ENCODE measurements around the gene BHLHE23.

BHLHE23 gene

GRCh38 chr20:62983210-62983609, 23.6 kb downstream of the BHLHE23 start:
- TF ChIP-seq CTCF (IDR thresholded peaks at IDR 0.05; ENCODE audit: low read depth, low read length) = no peak
- DNase-seq (ENCODE audit: low read depth in 2 of 2) = no peak
- H3K4me3 ChIP-seq (replicated peaks in 1 of 2; ENCODE audit: low read depth in 2 of 2, low read length in 2 of 2) = no peak overlapping the region

DNA sequence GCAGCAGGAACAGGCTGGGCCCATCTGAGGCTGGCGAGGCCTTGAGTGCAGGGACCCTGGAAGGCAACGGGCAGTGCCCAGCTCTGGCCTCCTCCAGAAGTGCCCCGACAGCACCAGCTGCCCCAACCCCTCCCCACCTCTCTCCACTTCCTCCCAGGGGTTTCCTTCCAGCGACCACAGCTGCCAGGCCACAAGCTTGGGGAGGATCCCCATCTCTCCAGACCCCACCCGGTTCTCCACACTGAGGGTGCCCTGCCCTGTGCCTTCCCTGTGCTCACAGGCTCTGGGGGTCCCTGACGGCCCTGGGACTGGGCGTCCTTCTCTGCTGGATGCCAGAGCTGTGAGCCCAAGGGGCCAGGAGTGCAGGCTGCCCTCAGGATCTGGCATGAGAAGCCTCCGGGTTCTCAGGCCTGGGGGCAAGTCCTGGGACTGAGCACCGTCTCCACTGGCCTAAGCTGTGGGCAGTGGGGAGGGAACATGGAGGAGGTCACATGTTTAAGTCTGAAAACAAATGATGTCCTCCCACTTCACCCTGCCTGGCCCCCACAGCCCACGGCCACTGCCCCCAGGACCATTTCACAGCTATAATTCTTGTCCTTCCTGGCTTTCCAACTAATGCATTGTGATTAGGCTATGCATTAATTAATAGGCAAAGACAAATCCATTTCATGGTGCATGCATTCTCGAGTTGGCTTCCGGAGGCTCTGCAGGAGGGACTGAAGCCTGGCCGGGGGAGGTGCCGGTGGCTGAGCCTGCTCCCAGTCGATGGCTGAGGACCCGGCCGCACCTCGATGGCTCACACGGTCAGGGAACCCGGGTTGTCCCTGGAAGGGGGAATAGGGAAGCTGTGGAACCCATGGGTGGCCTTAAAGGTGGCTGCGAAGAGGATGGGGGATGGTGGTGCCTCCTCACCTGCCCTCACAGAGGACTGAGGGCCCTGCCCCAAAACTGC, 24.4 kb downstream of the BHLHE23 start:
- H3K4me3 ChIP-seq (replicated peaks in 1 of 2; ENCODE audit: low read depth in 2 of 2, low read length in 2 of 2) = no peak overlapping the region
- no peak for TF ChIP-seq CTCF (IDR thresholded peaks at IDR 0.05; ENCODE audit: low read depth, low read length)
- no peak for DNase-seq (ENCODE audit: low read depth in 2 of 2)

DNA sequence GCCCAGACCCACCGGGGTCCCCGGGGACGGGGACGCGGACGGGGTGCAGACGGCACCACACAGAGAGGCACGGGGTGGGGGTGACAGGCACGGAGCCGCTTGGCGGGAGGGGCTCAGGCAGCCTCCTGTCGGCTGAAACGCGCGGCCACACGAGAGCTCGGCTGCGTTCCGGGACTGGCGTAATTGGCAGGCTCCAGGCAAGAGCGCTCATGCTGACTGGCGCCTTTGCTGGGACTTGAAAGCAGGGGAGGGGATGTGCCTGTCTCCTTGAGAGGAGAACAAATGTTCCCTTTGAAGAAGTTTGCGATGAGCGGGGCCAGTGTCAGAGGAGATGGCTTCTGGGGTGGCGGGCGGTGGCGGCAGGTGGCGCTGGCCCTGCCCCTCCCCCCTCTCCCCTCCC, 25.8 kb downstream of the BHLHE23 start:
- H3K4me3 ChIP-seq (replicated peaks in 1 of 2; ENCODE audit: low read depth in 2 of 2, low read length in 2 of 2) = no peak overlapping the region
- DNase-seq (ENCODE audit: low read depth in 2 of 2) = no peak
- TF ChIP-seq CTCF (IDR thresholded peaks at IDR 0.05; ENCODE audit: low read depth, low read length) = no peak

DNA sequence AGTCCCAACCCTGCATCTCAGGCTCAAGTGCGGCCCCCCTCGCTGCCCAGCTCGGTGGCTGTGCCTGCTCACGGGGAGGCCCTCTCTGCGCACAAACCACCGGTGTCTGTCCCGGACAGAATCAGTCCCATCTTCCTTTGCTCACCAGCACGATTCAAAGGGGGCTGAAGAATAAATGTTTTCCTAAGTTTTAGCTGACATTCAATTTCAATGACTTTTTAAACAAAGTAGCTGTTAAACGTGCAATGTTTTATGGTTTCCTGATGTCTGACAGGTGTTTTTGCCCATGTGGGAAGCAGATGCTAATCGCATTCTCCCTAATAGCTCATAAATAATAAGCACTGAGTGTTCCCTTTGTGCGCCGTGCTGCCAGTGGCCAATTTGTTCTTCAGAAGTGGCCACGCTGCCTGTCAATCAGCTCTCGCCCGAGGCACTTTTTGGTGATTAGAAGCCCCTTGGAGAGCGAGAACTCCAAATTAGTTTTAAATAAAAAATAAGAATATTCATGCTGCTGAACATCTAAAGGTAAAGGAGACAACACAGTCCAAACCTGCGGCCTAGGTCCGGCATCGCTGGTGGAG, 26.3 kb downstream of the BHLHE23 start:
- no peak for DNase-seq (ENCODE audit: low read depth in 2 of 2)
- no peak for TF ChIP-seq CTCF (IDR thresholded peaks at IDR 0.05; ENCODE audit: low read depth, low read length)
- H3K4me3 ChIP-seq (replicated peaks in 1 of 2; ENCODE audit: low read depth in 2 of 2, low read length in 2 of 2) = no peak overlapping the region

GRCh38 chr20:62979876-62980373, 26.8 kb downstream of the BHLHE23 start:
- TF ChIP-seq CTCF (IDR thresholded peaks at IDR 0.05; ENCODE audit: low read depth, low read length) = no peak
- no peak overlapping the region for H3K4me3 ChIP-seq (replicated peaks in 1 of 2; ENCODE audit: low read depth in 2 of 2, low read length in 2 of 2)
- DNase-seq (ENCODE audit: low read depth in 2 of 2) = no peak

DNA sequence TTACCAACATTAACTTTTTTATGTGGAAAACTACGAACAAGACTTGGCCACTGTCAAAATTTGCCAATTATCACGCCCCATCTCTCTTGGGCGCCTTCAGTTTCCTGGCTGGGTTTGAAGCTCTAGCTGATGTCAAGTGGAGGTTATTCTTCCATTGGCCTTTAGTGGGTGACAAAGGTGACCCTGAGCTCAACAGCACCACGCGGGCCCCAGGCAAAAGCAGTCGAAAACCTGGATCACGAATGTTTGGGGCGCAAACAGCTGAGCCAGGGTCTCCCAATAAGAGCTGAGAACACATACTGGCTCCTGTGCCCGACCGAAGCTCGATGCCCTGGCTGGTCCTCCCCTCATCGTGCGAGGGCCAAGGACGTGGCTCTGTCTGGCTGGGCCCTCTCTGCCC, 27.5 kb downstream of the BHLHE23 start:
- no peak for TF ChIP-seq CTCF (IDR thresholded peaks at IDR 0.05; ENCODE audit: low read depth, low read length)
- H3K4me3 ChIP-seq (replicated peaks in 1 of 2; ENCODE audit: low read depth in 2 of 2, low read length in 2 of 2) = no peak overlapping the region

More for the DNA sequence above, 27.5 kb downstream of the BHLHE23 start:
- no peak for DNase-seq (ENCODE audit: low read depth in 2 of 2)
